ENCODE data around the gene ERRFI1.

GRCh38 chr1:8065369-8065768, 39.3 kb upstream of the ERRFI1 start:
- no peak for TF ChIP-seq EZH2phosphoT487 (IDR thresholded peaks at IDR 0.05; ENCODE audit: insufficient read depth, low read depth)
- no peak for TF ChIP-seq EZH2 (IDR thresholded peaks at IDR 0.05; ENCODE audit: insufficient read depth, poor library complexity, severe bottlenecking)
